Embryonic facial prominence (tissue), 1 donor: ENCODE data around the gene NXN.
"Not testable (repeated sequence)": the region's sequence is repeated elsewhere in the genome, so short reads cannot be mapped to it uniquely, and the experiment has no call there.

Experiments used
- DNase-seq: peaks from one replicate; pipeline ENCODE4 v3.0.0-alpha.2; 2016; ENCODE audit errors: extremely low spot score

Gene NXN

GRCh38 chr17:953767-954166 lies 25.8 kb downstream of the NXN start:
- no peak for DNase-seq

GRCh38 chr17:952592-952991 lies 27.0 kb downstream of the NXN start:
- not testable (repeated sequence) for DNase-seq

GRCh38 chr17:951325-952132 lies 28.0 kb downstream of the NXN start:
- no peak for DNase-seq

- DNase-seq = no peak
Measured at GRCh38 chr17:949623-950303, 29.8 kb downstream of the NXN start.

- no peak for DNase-seq
Measured at GRCh38 chr17:948284-948852, 31.2 kb downstream of the NXN start.

- no peak for DNase-seq
Measured at GRCh38 chr17:946510-947236, 32.9 kb downstream of the NXN start.

GRCh38 chr17:945672-946071 lies 33.9 kb downstream of the NXN start:
- DNase-seq = no peak

GRCh38 chr17:944266-944826 lies 35.2 kb downstream of the NXN start:
- no peak for DNase-seq

GRCh38 chr17:935485-935884 lies 44.1 kb downstream of the NXN start:
- no peak for DNase-seq

GRCh38 chr17:933312-934073 lies 46.1 kb downstream of the NXN start:
- DNase-seq = no peak

GRCh38 chr17:930258-930657 lies 49.3 kb downstream of the NXN start:
- DNase-seq = no peak

- DNase-seq = no peak
Measured at GRCh38 chr17:929586-929985, 50.0 kb downstream of the NXN start.

GRCh38 chr17:927611-928461 lies 51.7 kb downstream of the NXN start:
- no peak for DNase-seq

GRCh38 chr17:925817-926216 lies 53.8 kb downstream of the NXN start:
- DNase-seq = no peak

GRCh38 chr17:924711-925475 lies 54.7 kb downstream of the NXN start:
- DNase-seq = no peak

GRCh38 chr17:924306-924705 lies 55.3 kb downstream of the NXN start:
- not testable (repeated sequence) for DNase-seq

- DNase-seq = no peak
Measured at GRCh38 chr17:923633-924032, 55.9 kb downstream of the NXN start.

- no peak for DNase-seq
Measured at GRCh38 chr17:921161-921560, 58.4 kb downstream of the NXN start.

- no peak for DNase-seq
Measured at GRCh38 chr17:920190-920589, 59.4 kb downstream of the NXN start.
